Measurements from ENCODE around the gene PELI2. TPM values are rescaled to one million over a fixed set of nuclear protein-coding genes. Genes with fewer than 3 reads are reported as not detected.

The PELI2 gene
- total and polyA plus RNA-seq, 2 donors (not counting 1 experiment from before 2014, with no cell fraction given), result 15.5 to 29.2 TPM

GRCh38 chr14:56135668-56136067 lies 17.5 kb downstream of the PELI2 start:
- H3K4me3 ChIP-seq (replicated peaks in 1 of 4; ENCODE audit: control extremely low read depth in 1 of 4, insufficient read depth in 1 of 4, low read depth in 3 of 4, low read length in 4 of 4), result no peak overlapping the region
- no peaks in the 10 kb centered on the region for H3K9me3 ChIP-seq (ENCODE audit: control insufficient read depth, insufficient read depth, low read depth, low read length)
- H3K36me3 ChIP-seq (ENCODE audit: control insufficient read depth, insufficient read depth, low read length), result no peaks in the 10 kb centered on the region
- peaks cover 4% of the 10 kb centered on the region for H3K79me2 ChIP-seq (ENCODE audit: control insufficient read depth, insufficient read depth, low read length)
- H3K4me1 ChIP-seq (ENCODE audit: control insufficient read depth, extremely low read depth, insufficient read depth, low read length), result peaks cover 2% of the 10 kb centered on the region
- H2AFZ ChIP-seq (ENCODE audit: low read length), result no peak overlapping the region
- TF ChIP-seq EZH2 (IDR thresholded peaks at IDR 0.05; ENCODE audit: low read length, missing control alignments), result no peak
- no peak for TF ChIP-seq CTCF (conservative IDR thresholded peaks at IDR 0.05 in 1 of 2, IDR thresholded peaks at IDR 0.05 in 1 of 2; ENCODE audit: low read depth in 1 of 2, low read length in 2 of 2)
- no peaks in the 10 kb centered on the region for H3K27me3 ChIP-seq (ENCODE audit: control insufficient read depth, insufficient read depth, low read length)
- H3K9ac ChIP-seq (ENCODE audit: insufficient read depth, low read length), result no peak overlapping the region
- no peaks in the 10 kb centered on the region for H4K20me1 ChIP-seq (ENCODE audit: control insufficient read depth, extremely low read depth, insufficient read depth, low read length)
- DNase-seq (ENCODE audit: low read depth in 2 of 2), result no peak
- no peak overlapping the region for H3K4me2 ChIP-seq (ENCODE audit: extremely low read depth, insufficient read depth, low read length)
- H3K27ac ChIP-seq (ENCODE audit: insufficient read depth, low read length), result no peak overlapping the region

GRCh38 chr14:56136571-56137452 lies 18.6 kb downstream of the PELI2 start:
- no peak for TF ChIP-seq CTCF (conservative IDR thresholded peaks at IDR 0.05 in 1 of 2, IDR thresholded peaks at IDR 0.05 in 1 of 2; ENCODE audit: low read depth in 1 of 2, low read length in 2 of 2)
- no peak for TF ChIP-seq EZH2 (IDR thresholded peaks at IDR 0.05; ENCODE audit: low read length, missing control alignments)
- DNase-seq (ENCODE audit: low read depth in 2 of 2), result no peak
- H3K4me1 ChIP-seq (ENCODE audit: control insufficient read depth, extremely low read depth, insufficient read depth, low read length), result peaks cover 2% of the 10 kb centered on the region
- H3K4me3 ChIP-seq (replicated peaks in 1 of 4; ENCODE audit: control extremely low read depth in 1 of 4, insufficient read depth in 1 of 4, low read depth in 3 of 4, low read length in 4 of 4), result no peak overlapping the region
- peaks cover 4% of the 10 kb centered on the region for H3K79me2 ChIP-seq (ENCODE audit: control insufficient read depth, insufficient read depth, low read length)
- H2AFZ ChIP-seq (ENCODE audit: low read length), result no peak overlapping the region
- no peaks in the 10 kb centered on the region for H3K9me3 ChIP-seq (ENCODE audit: control insufficient read depth, insufficient read depth, low read depth, low read length)
- no peaks in the 10 kb centered on the region for H4K20me1 ChIP-seq (ENCODE audit: control insufficient read depth, extremely low read depth, insufficient read depth, low read length)
- H3K27ac ChIP-seq (ENCODE audit: insufficient read depth, low read length), result no peak overlapping the region
- H3K36me3 ChIP-seq (ENCODE audit: control insufficient read depth, insufficient read depth, low read length), result no peaks in the 10 kb centered on the region
- H3K9ac ChIP-seq (ENCODE audit: insufficient read depth, low read length), result no peak overlapping the region
- no peaks in the 10 kb centered on the region for H3K27me3 ChIP-seq (ENCODE audit: control insufficient read depth, insufficient read depth, low read length)
- no peak overlapping the region for H3K4me2 ChIP-seq (ENCODE audit: extremely low read depth, insufficient read depth, low read length)

GRCh38 chr14:56137453-56137807 lies 19.2 kb downstream of the PELI2 start:
- Histone ChIP-seq H4K20me1 (ENCODE audit: control insufficient read depth, extremely low read depth, insufficient read depth, low read length) (no peaks in the 10 kb centered on the region), H3K27me3 (ENCODE audit: control insufficient read depth, insufficient read depth, low read length) (no peaks in the 10 kb centered on the region), H2AFZ (ENCODE audit: low read length) (no peak overlapping the region), H3K4me1 (ENCODE audit: control insufficient read depth, extremely low read depth, insufficient read depth, low read length) (no peaks in the 10 kb centered on the region), H3K9ac (ENCODE audit: insufficient read depth, low read length) (no peak overlapping the region), H3K9me3 (ENCODE audit: control insufficient read depth, insufficient read depth, low read depth, low read length) (no peaks in the 10 kb centered on the region), H3K27ac (ENCODE audit: insufficient read depth, low read length) (no peak overlapping the region), H3K79me2 (ENCODE audit: control insufficient read depth, insufficient read depth, low read length) (peaks cover 4% of the 10 kb centered on the region), H3K4me3 (replicated peaks in 1 of 4; ENCODE audit: control extremely low read depth in 1 of 4, insufficient read depth in 1 of 4, low read depth in 3 of 4, low read length in 4 of 4) (no peak overlapping the region), H3K4me2 (ENCODE audit: extremely low read depth, insufficient read depth, low read length) (no peak overlapping the region), H3K36me3 (ENCODE audit: control insufficient read depth, insufficient read depth, low read length) (no peaks in the 10 kb centered on the region)
- TF ChIP-seq EZH2 (IDR thresholded peaks at IDR 0.05; ENCODE audit: low read length, missing control alignments) (no peak), CTCF (conservative IDR thresholded peaks at IDR 0.05 in 1 of 2, IDR thresholded peaks at IDR 0.05 in 1 of 2; ENCODE audit: low read depth in 1 of 2, low read length in 2 of 2) (no peak)
- no peak for DNase-seq (ENCODE audit: low read depth in 2 of 2)
